Fibroblast of the aortic adventitia (primary cell): Measurements from ENCODE around the gene IQCH. TPM values are rescaled to one million over a fixed set of nuclear protein-coding genes. Genes with fewer than 3 reads are reported as not detected.
"Not testable (repeated sequence)": the region's sequence is repeated elsewhere in the genome, so short reads cannot be mapped to it uniquely, and the experiment has no call there.

Source experiments
- DNase-seq: peaks from one replicate; pipeline ENCODE4 v3.0.0-alpha.2; 2010; ENCODE audit warnings: low read depth
- H3K4me3 ChIP-seq: 2 replicates; pipeline ENCODE4 v1.5.1; 2011; ENCODE audit warnings: low read depth, mild to moderate bottlenecking, control low read depth, low read length, moderate library complexity
- total RNA-seq: library from RNA; depleted of rRNA; stranded (reverse); fragments of >200 nt; gene quantifications from 2 replicates; pipeline ENCODE4 v1.2.3, GENCODE V29; 2012; ENCODE audit warnings: low replicate concordance
- TF ChIP-seq, protein P1 (sequence below): IDR thresholded peaks from 2 replicates; pipeline ENCODE4 v1.5.1; 2011; ENCODE audit warnings: mild to moderate bottlenecking, low read length, control low read depth, inconsistent platforms; ENCODE audit not compliant: insufficient read depth

IQCH gene
- total RNA-seq, 1 donor = 3.6 TPM

DNA sequence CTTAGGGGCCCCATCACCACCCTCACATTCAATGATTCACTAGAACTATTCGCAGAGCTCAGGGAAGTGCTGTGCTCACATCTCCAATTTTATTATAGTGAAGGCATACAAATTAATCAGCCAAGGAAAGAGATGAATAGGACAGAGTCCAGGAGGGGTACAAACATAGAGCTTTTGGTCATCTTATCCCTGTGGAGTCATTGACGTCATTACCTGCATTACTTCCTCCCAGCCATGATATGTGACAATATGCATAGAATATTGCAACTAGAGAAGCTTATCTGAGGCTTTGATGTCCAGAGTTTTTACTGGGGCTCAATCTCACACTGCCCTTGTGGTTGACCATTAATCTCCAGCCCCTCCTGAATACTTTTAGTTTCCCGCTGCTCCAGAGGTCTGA, 1.5 kb downstream of the IQCH start:
- no peak for DNase-seq
- no peak overlapping the region for H3K4me3 ChIP-seq
- TF ChIP-seq, protein P1, sequence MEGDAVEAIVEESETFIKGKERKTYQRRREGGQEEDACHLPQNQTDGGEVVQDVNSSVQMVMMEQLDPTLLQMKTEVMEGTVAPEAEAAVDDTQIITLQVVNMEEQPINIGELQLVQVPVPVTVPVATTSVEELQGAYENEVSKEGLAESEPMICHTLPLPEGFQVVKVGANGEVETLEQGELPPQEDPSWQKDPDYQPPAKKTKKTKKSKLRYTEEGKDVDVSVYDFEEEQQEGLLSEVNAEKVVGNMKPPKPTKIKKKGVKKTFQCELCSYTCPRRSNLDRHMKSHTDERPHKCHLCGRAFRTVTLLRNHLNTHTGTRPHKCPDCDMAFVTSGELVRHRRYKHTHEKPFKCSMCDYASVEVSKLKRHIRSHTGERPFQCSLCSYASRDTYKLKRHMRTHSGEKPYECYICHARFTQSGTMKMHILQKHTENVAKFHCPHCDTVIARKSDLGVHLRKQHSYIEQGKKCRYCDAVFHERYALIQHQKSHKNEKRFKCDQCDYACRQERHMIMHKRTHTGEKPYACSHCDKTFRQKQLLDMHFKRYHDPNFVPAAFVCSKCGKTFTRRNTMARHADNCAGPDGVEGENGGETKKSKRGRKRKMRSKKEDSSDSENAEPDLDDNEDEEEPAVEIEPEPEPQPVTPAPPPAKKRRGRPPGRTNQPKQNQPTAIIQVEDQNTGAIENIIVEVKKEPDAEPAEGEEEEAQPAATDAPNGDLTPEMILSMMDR = no peak

DNA sequence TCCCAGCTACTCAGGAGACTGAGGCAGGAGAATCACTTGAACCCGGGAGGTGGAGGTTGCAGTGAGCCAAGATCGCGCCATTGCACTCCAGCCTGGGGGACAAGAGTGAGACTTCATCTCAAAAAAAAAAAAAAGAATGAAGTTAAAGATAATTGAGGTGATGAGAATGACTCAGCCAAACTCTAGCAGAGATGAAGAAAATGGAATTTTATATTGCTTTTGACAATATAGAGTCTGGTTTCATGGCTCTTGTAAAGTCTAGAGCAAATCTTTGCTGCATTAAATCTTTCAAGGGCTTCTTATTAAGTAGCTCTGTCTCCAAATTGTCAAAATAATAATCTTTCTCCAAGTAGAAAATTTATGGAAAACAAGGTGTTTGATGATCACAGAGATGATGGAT, 3.8 kb downstream of the IQCH start:
- not testable (repeated sequence) for DNase-seq, H3K4me3 ChIP-seq

DNA sequence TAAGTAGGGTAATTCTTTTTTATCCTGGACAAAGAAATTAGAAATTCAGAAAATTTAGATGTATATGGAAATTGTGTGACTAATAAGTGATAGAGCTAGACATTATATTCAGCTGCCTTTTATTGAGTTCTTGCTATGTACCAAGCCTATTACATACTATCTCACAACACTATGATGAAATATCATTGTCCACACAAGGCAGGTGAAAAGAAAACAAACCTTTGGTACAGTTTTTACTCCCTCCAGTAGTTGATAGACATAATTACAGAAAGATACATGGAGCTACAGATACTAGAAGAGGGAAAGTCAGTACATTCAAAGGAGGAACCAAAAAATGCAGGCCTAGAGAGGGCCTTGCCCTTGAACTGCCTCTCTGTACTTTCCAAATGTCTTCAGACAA, 4.8 kb downstream of the IQCH start:
- no peak overlapping the region for H3K4me3 ChIP-seq
- DNase-seq = no peak
- TF ChIP-seq, protein P1 = no peak

DNA sequence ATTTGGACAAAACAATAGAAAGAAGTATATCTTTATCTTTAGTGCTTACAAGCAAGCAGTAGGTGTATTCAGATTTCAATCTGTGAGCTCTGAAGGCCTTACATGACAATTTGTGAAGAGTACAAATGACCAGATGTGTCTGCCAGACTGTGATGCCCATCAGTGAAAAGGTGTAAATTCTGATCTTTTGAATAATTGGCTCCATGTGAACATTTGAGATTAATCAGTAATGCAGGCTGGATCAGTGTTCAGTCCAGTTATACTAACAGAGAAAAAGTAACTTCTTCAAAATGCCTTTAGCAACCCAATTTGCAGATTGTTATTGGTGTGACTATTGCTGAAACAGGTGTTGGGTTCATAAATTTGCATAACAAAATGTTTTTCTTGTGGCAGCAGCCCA, 5.2 kb downstream of the IQCH start:
- DNase-seq = no peak
- TF ChIP-seq, protein P1 = no peak
- no peak overlapping the region for H3K4me3 ChIP-seq

DNA sequence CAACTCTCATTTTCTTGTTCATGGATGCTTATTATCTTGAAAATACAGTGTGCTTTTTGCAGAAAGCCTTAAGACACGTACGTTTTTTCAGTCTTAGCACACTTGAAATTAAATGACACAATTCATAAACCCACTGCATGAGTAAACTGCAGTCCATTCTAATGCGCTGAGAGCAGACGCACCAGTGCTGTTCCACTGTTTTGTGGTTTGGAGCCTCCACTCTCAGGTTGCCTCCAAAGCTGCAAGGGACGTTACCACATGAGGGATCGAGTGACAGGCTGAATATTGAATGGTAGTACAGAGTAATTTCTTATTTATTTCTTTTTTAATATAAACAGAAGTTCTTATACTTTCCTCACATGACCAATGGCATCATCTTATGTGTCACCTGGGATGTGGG, 12.3 kb downstream of the IQCH start:
- TF ChIP-seq, protein P1 = no peak
- H3K4me3 ChIP-seq = no peak overlapping the region
- DNase-seq = no peak

DNA sequence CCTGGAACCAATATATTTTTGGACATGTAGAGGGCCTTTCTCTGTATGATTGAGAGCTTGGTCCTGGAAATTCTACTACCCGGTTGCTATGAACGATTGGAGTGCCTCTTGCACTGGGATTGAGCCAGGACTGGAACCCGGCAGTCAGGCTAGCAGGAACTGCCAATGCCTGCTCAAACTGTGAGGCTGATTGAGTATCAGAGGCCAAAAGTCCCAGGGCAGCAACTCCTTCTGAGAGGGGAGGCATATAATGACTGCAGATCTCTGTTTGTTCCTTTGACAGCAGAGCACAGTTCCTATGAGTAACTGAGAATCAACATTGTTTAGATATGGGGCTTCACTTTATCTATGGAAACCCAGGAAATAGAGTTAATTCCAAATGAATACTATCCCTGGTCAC, 12.9 kb downstream of the IQCH start:
- TF ChIP-seq, protein P1 = no peak
- H3K4me3 ChIP-seq = no peak overlapping the region
- no peak for DNase-seq

DNA sequence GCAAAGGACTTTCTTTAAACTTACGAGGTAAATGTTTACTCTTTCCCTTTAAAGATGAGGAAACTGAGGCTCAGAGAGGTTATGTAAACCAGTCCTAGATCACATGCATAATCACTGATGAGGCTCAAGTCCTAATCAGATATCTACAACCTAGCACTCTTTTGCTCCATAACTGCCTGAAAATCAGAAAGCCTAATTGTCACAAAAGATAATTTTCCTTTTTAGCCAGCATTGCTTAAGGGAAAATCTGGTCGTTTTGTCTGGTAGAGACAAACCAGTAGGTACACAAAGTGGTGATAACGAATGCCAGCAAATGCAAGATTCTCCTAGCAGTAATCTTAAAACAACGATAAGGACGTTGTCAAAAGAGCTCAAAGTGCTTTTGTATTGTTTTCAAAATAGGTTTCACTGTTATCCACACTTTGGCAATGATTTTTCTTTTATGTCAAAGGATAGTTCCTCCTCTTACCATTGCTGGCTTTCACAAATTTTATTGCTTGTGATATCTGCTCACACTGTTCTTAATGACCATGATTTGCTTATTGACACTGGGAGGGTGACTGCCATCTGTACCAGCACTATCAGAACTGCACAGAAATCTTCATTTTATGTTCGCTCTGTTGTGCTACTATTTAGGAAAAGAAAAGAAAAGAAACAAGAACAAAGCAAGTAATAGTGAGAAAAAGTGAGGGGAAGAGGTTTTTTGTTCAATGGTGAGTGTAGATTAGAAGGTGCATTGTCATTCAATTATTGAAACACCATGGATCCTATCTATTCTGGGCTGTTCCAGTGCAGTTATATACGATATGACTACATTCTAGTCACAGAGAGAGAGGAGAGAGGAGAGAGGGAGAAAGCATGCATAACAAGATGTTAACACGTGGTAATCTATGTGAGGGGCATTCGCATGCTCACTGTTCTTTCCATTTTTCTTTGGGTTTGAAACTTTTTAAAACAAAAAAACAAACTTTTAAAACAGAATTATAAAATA, 13.7 kb downstream of the IQCH start:
- H3K4me3 ChIP-seq = no peak overlapping the region
- TF ChIP-seq, protein P1 = no peak
- no peak for DNase-seq
